Astrocyte (in vitro differentiated cells and primary cell): Measurements from ENCODE around the gene BMPR1B. TPM values are rescaled to one million over a fixed set of nuclear protein-coding genes. Genes with fewer than 3 reads are reported as not detected.

Experiments
- DNase-seq: peaks from one replicate; pipeline ENCODE4 v3.0.0-alpha.2; 2010; ENCODE audit warnings: low read depth
- FAIRE-seq: peaks from 2 replicates; lab custom pipeline; 2011; peaks lifted over from hg19 to GRCh38; lab: Jason Lieb, UNC
- H2AFZ ChIP-seq: 2 replicates; pipeline ENCODE4 v1.6.0; 2012; ENCODE audit warnings: low read depth, low read length, inconsistent platforms
- H3K27ac ChIP-seq: 2 replicates; pipeline ENCODE4 v1.5.1; 2011; ENCODE audit warnings: low read depth, low read length, inconsistent platforms
- H3K27me3 ChIP-seq: 2 replicates; pipeline ENCODE4 v1.6.0; 2011; ENCODE audit warnings: low read length, inconsistent platforms; ENCODE audit not compliant: insufficient read depth
- H3K36me3 ChIP-seq: 2 replicates; pipeline ENCODE4 v1.5.1; 2011; ENCODE audit warnings: low read length, inconsistent platforms; ENCODE audit not compliant: insufficient read depth
- H3K4me1 ChIP-seq: 2 replicates; pipeline ENCODE4 v1.5.1; 2011; ENCODE audit warnings: low read length, inconsistent platforms; ENCODE audit not compliant: insufficient read depth
- H3K4me2 ChIP-seq: 2 replicates; pipeline ENCODE4 v1.6.0; 2012; ENCODE audit warnings: low read length, inconsistent platforms
- H3K4me3 ChIP-seq: 2 replicates; pipeline ENCODE4 v1.5.1; 2011; ENCODE audit warnings: low read depth, mild to moderate bottlenecking, low read length, inconsistent platforms; ENCODE audit not compliant: insufficient read depth
- H3K79me2 ChIP-seq: 2 replicates; pipeline ENCODE4 v1.6.0; 2012; ENCODE audit warnings: mild to moderate bottlenecking, low read length, inconsistent platforms; ENCODE audit not compliant: insufficient read depth
- H3K9ac ChIP-seq: 2 replicates; pipeline ENCODE4 v1.6.0; 2012; ENCODE audit warnings: mild to moderate bottlenecking, low read length, inconsistent platforms
- H3K9me3 ChIP-seq: 2 replicates; pipeline ENCODE4 v1.5.1; 2012; ENCODE audit warnings: low read depth, mild to moderate bottlenecking, low read length, inconsistent platforms; ENCODE audit not compliant: insufficient read depth
- H4K20me1 ChIP-seq: 2 replicates; pipeline ENCODE4 v1.6.0; 2012; ENCODE audit warnings: low read length, inconsistent platforms; ENCODE audit not compliant: insufficient read depth
- H3K27ac Mint-ChIP-seq: one replicate; pipeline ENCODE4 v1.8.0; 2021; ENCODE audit warnings: mild to moderate bottlenecking, mixed read lengths; ENCODE audit not compliant: unreplicated experiment
- H3K27me3 Mint-ChIP-seq: one replicate; pipeline ENCODE4 v1.8.0; 2021; ENCODE audit warnings: low read depth, mixed read lengths; ENCODE audit not compliant: unreplicated experiment
- H3K36me3 Mint-ChIP-seq: one replicate; pipeline ENCODE4 v1.8.0; 2021; ENCODE audit warnings: low read depth, mixed read lengths; ENCODE audit not compliant: unreplicated experiment
- H3K4me1 Mint-ChIP-seq: one replicate; pipeline ENCODE4 v1.8.0; 2021; ENCODE audit warnings: low read depth, mixed read lengths; ENCODE audit not compliant: unreplicated experiment
- H3K4me3 Mint-ChIP-seq: one replicate; pipeline ENCODE4 v1.8.0; 2021; ENCODE audit warnings: mild to moderate bottlenecking, moderate library complexity, mixed read lengths; ENCODE audit not compliant: unreplicated experiment
- H3K9me3 Mint-ChIP-seq: one replicate; pipeline ENCODE4 v1.8.0; 2021; ENCODE audit warnings: mild to moderate bottlenecking, mixed read lengths; ENCODE audit not compliant: unreplicated experiment
- EZH2 ChIP-seq: IDR thresholded peaks from 2 replicates; pipeline ENCODE4 v1.6.1; 2012; ENCODE audit warnings: mild to moderate bottlenecking, low read length, inconsistent platforms; ENCODE audit not compliant: insufficient read depth
- total RNA-seq: library from RNA; stranded (reverse); gene quantifications from 2 replicates; pipeline ENCODE4 v1.2.1, GENCODE V29; 2021
- TF ChIP-seq, protein P1 (sequence below): IDR thresholded peaks from 2 replicates; pipeline ENCODE4 v1.5.1; 2011; ENCODE audit warnings: low read depth, mild to moderate bottlenecking, inconsistent platforms, low read length, moderate library complexity; ENCODE audit not compliant: insufficient read depth

BMPR1B gene
- total RNA-seq, 1 donor from 2014 or later = 14.1 TPM

- no peak overlapping the region for H3K4me3 Mint-ChIP-seq
- Histone ChIP-seq H3K4me2 (no peak overlapping the region), H3K4me1 (peaks cover under 1% of the 10 kb centered on the region), H2AFZ (no peak overlapping the region), H4K20me1 (no peaks in the 10 kb centered on the region), H3K36me3 (no peaks in the 10 kb centered on the region), H3K9me3 (no peaks in the 10 kb centered on the region), H3K79me2 (peaks cover 4% of the 10 kb centered on the region), H3K9ac (no peak overlapping the region), H3K27me3 (no peaks in the 10 kb centered on the region), H3K27ac (no peak overlapping the region), H3K4me3 (no peak overlapping the region)
- no peaks in the 10 kb centered on the region for H3K9me3 Mint-ChIP-seq
- no peak for DNase-seq
- TF ChIP-seq, protein P1, sequence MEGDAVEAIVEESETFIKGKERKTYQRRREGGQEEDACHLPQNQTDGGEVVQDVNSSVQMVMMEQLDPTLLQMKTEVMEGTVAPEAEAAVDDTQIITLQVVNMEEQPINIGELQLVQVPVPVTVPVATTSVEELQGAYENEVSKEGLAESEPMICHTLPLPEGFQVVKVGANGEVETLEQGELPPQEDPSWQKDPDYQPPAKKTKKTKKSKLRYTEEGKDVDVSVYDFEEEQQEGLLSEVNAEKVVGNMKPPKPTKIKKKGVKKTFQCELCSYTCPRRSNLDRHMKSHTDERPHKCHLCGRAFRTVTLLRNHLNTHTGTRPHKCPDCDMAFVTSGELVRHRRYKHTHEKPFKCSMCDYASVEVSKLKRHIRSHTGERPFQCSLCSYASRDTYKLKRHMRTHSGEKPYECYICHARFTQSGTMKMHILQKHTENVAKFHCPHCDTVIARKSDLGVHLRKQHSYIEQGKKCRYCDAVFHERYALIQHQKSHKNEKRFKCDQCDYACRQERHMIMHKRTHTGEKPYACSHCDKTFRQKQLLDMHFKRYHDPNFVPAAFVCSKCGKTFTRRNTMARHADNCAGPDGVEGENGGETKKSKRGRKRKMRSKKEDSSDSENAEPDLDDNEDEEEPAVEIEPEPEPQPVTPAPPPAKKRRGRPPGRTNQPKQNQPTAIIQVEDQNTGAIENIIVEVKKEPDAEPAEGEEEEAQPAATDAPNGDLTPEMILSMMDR = no peak
- TF ChIP-seq EZH2 = no peak
- no peak overlapping the region for H3K27ac Mint-ChIP-seq
- H3K36me3 Mint-ChIP-seq = no peaks in the 10 kb centered on the region
- H3K27me3 Mint-ChIP-seq = no peaks in the 10 kb centered on the region
- FAIRE-seq = no peak
- H3K4me1 Mint-ChIP-seq = peaks cover 9% of the 10 kb centered on the region
Observed at GRCh38 chr4:94764069-94764468, 6.3 kb downstream of the BMPR1B start.

DNA sequence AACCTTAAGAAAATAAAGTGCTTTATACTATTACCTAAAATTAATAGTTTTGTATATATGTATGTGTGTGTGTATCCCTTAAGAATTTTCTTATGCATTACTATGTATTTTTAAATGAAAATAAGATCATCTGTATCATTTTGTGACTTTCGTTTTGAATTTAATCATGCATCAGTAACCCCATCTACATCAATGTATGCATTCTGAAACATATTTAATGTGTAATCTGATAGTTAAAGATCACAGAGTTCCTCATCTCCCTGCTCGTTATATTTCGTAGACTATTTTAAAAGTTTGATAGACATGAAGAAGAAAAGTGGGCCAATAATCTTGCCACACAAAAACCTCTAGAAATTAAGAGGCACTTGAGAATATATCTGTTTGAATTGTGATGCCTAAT is 7.4 kb downstream of the BMPR1B start:
- Mint-ChIP-seq H3K4me3 (no peak overlapping the region), H3K36me3 (no peaks in the 10 kb centered on the region), H3K4me1 (peaks cover 9% of the 10 kb centered on the region), H3K27ac (no peak overlapping the region), H3K9me3 (no peaks in the 10 kb centered on the region), H3K27me3 (no peaks in the 10 kb centered on the region)
- Histone ChIP-seq H2AFZ (no peak overlapping the region), H3K36me3 (no peaks in the 10 kb centered on the region), H3K9me3 (no peaks in the 10 kb centered on the region), H3K9ac (no peak overlapping the region), H3K4me1 (no peaks in the 10 kb centered on the region), H3K27me3 (no peaks in the 10 kb centered on the region), H3K79me2 (peaks cover 4% of the 10 kb centered on the region), H3K4me2 (no peak overlapping the region), H3K4me3 (no peak overlapping the region), H3K27ac (no peak overlapping the region), H4K20me1 (no peaks in the 10 kb centered on the region)
- FAIRE-seq (no peak), DNase-seq (no peak)
- TF ChIP-seq, protein P1 = no peak
- no peak for TF ChIP-seq EZH2

DNA sequence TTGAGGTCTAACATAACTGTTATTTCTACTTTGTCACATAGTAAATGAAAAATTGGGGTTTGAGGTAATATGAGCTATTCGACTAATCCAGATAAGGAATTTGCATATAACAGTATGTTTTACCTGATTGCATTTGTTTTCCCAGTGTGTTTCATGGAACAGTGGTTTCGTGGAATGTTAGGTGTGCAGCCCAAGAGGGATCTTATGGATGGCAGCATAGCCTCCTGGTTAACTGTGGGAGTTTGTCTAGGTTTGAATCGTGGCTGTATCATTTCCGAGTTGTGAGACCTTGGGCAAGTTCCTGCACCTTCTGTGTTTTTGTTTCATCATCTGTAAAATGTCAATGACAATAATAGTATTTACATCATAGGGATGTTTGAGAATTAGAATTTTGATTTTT is 7.9 kb downstream of the BMPR1B start:
- Mint-ChIP-seq H3K4me1 (peaks cover 9% of the 10 kb centered on the region), H3K4me3 (no peak overlapping the region), H3K27ac (no peak overlapping the region), H3K9me3 (no peaks in the 10 kb centered on the region), H3K27me3 (no peaks in the 10 kb centered on the region), H3K36me3 (no peaks in the 10 kb centered on the region)
- peaks cover 1% of the 10 kb centered on the region for H3K79me2 ChIP-seq
- H3K4me3 ChIP-seq = no peak overlapping the region
- no peaks in the 10 kb centered on the region for H3K9me3 ChIP-seq
- H3K36me3 ChIP-seq = no peaks in the 10 kb centered on the region
- H3K4me2 ChIP-seq = no peak overlapping the region
- no peaks in the 10 kb centered on the region for H4K20me1 ChIP-seq
- DNase-seq (no peak), FAIRE-seq (no peak)
- no peak overlapping the region for H3K27ac ChIP-seq
- no peak overlapping the region for H2AFZ ChIP-seq
- no peaks in the 10 kb centered on the region for H3K4me1 ChIP-seq
- H3K27me3 ChIP-seq = no peaks in the 10 kb centered on the region
- no peak for TF ChIP-seq EZH2
- TF ChIP-seq, protein P1 = no peak
- no peak overlapping the region for H3K9ac ChIP-seq
